ENCODE data around the gene TNS2. TPM values are rescaled to one million over a fixed set of nuclear protein-coding genes. Genes with fewer than 3 reads are reported as not detected.

The TNS2 gene
- total RNA-seq, 4 donors from 2014 or later: 108 to 323 (median 182) TPM

GRCh38 chr12:53050426-53051057 is 677 bp downstream of the TNS2 start:
- H3K4me3 ChIP-seq: peak overlapping the region; percentile 57 to 85
- WGBS, 2 donors (ENCODE audit: low coverage in 1 of 2): 44% methylated on average over 2 of the region's 2 CpGs; no CpG with 5 or more reads in 1 of the 2 donors
- H3K27me3 ChIP-seq: no peaks in the 10 kb centered on the region
- H3K9me3 ChIP-seq: no peaks in the 10 kb centered on the region
- peaks cover 0 to 23% of the 10 kb centered on the region in 2 donors for H3K36me3 ChIP-seq
- no peak for TF ChIP-seq POLR2AphosphoS5 (IDR thresholded peaks at IDR 0.05)
- no peak for TF ChIP-seq EP300 (IDR thresholded peaks at IDR 0.05)
- no peak for TF ChIP-seq POLR2A (IDR thresholded peaks at IDR 0.05)
- no peak for TF ChIP-seq CTCF (IDR thresholded peaks at IDR 0.05)
- peaks cover 0 to 85% (median 64%) of the 10 kb centered on the region in 3 donors for H3K4me1 ChIP-seq
- no peak for ATAC-seq
- H3K27ac ChIP-seq: peak overlapping the region; percentile 97 to 100 (median 99)

- TF ChIP-seq POLR2A (IDR thresholded peaks at IDR 0.05) (peak; percentile 34 to 56), EP300 (IDR thresholded peaks at IDR 0.05) (no peak), CTCF (IDR thresholded peaks at IDR 0.05) (peak in 3 of 4 experiments; percentile 19 to 65 (median 62)), POLR2AphosphoS5 (IDR thresholded peaks at IDR 0.05) (peak; percentile 84)
- peak; percentile 13 for ATAC-seq
- peak overlapping the region; percentile 57 to 85 for H3K4me3 ChIP-seq
- no peaks in the 10 kb centered on the region for H3K9me3 ChIP-seq
- WGBS, 2 donors (ENCODE audit: low coverage in 1 of 2): 17 to 63% methylated on average over 1 to 2 of the region's 11 CpGs
- H3K27ac ChIP-seq: peak overlapping the region; percentile 97 to 100 (median 99)
- no peaks in the 10 kb centered on the region for H3K27me3 ChIP-seq
- peaks cover 0 to 85% (median 61%) of the 10 kb centered on the region in 3 donors for H3K4me1 ChIP-seq
- peaks cover 0 to 30% of the 10 kb centered on the region in 2 donors for H3K36me3 ChIP-seq
Observed at GRCh38 chr12:53051058-53051880, 1.4 kb downstream of the TNS2 start.

GRCh38 chr12:53051881-53052412 is 2.1 kb downstream of the TNS2 start:
- H3K36me3 ChIP-seq: peaks cover 0 to 37% of the 10 kb centered on the region in 2 donors
- no peaks in the 10 kb centered on the region for H3K9me3 ChIP-seq
- H3K4me1 ChIP-seq: peaks cover 0 to 89% (median 61%) of the 10 kb centered on the region in 3 donors
- H3K27ac ChIP-seq: peak overlapping the region; percentile 97 to 100 (median 99)
- no peak for ATAC-seq
- peak overlapping the region; percentile 57 to 85 for H3K4me3 ChIP-seq
- 14% methylated on average over 2 of the region's 7 CpGs; no CpG with 5 or more reads in 1 of the 2 donors for WGBS, 2 donors (ENCODE audit: low coverage in 1 of 2)
- TF ChIP-seq POLR2AphosphoS5 (IDR thresholded peaks at IDR 0.05) (no peak), EP300 (IDR thresholded peaks at IDR 0.05) (no peak), POLR2A (IDR thresholded peaks at IDR 0.05) (no peak), CTCF (IDR thresholded peaks at IDR 0.05) (no peak)
- H3K27me3 ChIP-seq: no peaks in the 10 kb centered on the region

- TF ChIP-seq POLR2A (IDR thresholded peaks at IDR 0.05) (peak in 1 of 2 donors; percentile 12), POLR2AphosphoS5 (IDR thresholded peaks at IDR 0.05) (peak; percentile 54), CTCF (IDR thresholded peaks at IDR 0.05) (peak in 3 of 4 experiments; percentile 17 to 23 (median 19)), EP300 (IDR thresholded peaks at IDR 0.05) (no peak)
- Histone ChIP-seq H3K4me3 (peak overlapping the region; percentile 57 to 85), H3K36me3 (peaks cover 0 to 44% of the 10 kb centered on the region in 2 donors), H3K27me3 (no peaks in the 10 kb centered on the region), H3K27ac (peak overlapping the region; percentile 97 to 100 (median 99)), H3K4me1 (peaks cover 0 to 96% (median 61%) of the 10 kb centered on the region in 3 donors), H3K9me3 (no peaks in the 10 kb centered on the region)
- WGBS, 2 donors (ENCODE audit: low coverage in 1 of 2): 0% methylated on average over 1 to 2 of the region's 11 CpGs
- ATAC-seq: peak; percentile 24
Observed at GRCh38 chr12:53052419-53053217, 2.8 kb downstream of the TNS2 start.
